HT-29 (cell line): ENCODE measurements around the gene ADGRB3. TPM values are rescaled to one million over a fixed set of nuclear protein-coding genes. Genes with fewer than 3 reads are reported as not detected.
"Not testable (repeated sequence)": the region's sequence is repeated elsewhere in the genome, so short reads cannot be mapped to it uniquely, and the experiment has no call there.

ENCODE experiments used
- DNase-seq: peaks from one replicate; pipeline ENCODE4 v3.0.0-alpha.2; 2015; ENCODE audit warnings: low spot score
- total RNA-seq: library from RNA; depleted of rRNA; stranded (reverse); fragments of >200 nt; shearing (Covaris generic); gene quantifications from 2 replicates; pipeline ENCODE4 v1.2.3, GENCODE V29; 2014

Gene ADGRB3
- total RNA-seq, 1 experiment from 2014 or later: not detected

DNA sequence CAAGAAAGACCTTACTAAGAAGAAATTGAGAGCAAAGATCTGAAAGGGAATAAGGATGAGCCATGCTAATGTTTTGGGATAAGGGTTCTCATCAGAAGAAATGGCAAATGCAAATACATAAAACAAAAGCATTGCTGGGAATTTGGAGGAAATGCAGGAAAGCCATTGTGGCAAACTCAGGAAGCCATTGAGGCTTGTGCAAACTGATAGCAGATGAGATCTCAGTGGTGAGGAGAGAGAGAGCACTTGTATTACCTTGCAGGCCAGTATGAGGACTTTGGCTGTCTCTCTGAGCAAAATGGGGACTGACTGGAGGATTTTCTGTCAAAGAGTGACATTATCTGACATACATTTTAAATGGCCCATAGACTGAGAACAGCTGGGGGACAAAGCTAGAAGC, 103.0 kb downstream of the ADGRB3 start:
- DNase-seq: no peak

DNA sequence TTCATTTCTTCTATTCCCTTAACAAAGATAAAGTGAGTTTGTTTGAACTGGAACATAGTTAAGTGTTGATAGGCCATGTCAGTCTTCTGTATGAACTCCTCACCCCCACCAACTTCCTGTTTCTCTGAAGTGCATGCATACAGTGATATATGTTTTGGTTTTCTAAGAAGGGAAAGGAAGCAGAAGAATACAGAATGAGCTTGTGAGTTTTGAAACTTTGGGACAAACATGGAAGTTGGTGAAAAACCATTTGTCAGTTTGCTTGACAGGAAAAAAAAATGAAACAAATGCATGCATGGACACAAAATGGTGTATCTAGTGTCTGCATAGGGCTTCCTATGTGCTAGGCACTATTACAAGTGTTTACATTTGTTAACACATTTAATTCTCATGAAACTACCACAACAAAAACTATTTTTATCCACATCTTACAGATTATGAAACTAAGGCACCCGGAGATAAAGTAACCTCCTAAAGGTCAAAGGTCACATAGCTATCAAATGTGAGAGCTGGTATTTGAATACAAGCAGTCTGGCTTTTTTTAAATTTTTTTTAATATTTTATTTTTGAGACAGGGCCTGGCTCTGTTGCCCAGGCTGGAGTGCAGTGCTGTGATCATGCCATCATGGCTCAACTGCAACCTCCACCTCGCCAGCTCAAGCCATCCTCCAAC, 105.9 kb downstream of the ADGRB3 start:
- no peak for DNase-seq

DNA sequence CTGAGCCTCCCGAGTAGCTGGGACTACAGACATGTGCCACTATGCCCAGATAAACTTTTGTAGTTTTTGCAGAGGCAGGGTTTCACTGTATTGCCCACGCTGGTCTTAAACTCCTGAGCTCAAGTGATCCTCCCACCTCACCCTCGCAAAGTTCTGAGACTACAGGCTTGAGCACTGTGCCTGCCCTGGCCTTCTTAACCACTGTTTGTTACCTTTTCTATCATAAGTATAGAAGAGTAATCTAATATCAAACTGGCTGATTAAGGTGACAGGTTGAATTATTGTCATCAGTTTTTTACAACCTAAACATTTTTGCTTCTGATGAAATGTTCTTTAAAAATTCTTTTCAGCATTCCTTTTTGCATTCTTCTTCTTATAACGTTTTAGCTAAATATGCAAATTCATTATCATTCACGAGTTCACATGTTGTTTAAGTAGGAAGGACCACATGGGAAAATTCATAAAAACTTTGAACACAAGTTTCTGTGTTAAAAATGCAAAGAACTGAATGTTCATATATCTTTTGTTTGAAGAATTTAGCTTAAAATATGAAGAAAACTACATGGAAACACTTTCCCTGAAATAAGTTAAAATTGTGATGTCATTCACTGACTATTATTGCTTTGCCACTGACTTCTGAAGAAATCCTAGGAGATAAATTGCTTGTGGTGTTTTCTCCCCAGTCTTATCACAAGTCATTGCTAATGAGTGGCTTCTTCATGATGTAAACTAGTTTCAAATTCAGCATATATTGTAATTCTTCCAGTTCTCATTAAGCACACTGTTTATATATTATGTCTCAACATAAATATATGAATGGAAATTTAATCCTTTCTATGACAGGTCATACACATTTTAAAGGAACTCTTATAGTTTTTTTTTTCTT, 106.7 kb downstream of the ADGRB3 start:
- no peak for DNase-seq

DNA sequence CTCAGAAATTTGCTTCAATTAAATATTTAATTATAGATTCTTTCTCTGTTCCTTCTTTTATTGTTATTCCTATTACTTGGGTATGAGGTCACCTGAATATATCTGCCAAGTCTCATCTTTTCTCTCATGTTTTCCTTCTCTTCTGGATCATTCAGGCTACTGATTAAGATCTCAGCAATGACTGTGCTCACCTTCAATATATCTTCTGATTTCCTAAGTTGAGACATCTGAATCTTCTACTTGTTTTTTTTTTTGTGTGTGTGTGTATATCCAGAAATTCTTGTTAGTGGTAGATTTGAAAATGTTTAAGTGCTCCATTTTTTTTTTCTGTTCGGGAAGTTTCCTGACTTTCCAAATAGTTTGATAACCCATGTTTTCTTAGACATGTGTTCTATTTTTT, 108.0 kb downstream of the ADGRB3 start:
- no peak for DNase-seq

DNA sequence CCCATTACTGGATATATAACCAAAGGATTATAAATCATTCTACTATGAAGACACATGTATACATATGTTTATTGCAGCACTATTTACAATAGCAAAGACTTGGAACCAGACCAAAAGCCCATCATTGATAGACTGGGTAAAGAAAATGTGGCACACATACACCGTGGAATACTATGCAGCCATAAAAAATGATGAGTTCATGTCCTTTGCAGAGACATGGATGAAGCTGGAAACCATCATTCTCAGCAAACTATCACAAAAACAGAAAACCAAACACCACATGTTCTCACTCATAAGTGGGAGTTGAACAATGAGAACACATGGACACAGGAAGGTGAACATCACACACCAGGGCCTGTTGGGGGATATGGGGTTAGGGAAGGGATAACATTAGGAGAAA, 109.3 kb downstream of the ADGRB3 start:
- DNase-seq: not testable (repeated sequence)

DNA sequence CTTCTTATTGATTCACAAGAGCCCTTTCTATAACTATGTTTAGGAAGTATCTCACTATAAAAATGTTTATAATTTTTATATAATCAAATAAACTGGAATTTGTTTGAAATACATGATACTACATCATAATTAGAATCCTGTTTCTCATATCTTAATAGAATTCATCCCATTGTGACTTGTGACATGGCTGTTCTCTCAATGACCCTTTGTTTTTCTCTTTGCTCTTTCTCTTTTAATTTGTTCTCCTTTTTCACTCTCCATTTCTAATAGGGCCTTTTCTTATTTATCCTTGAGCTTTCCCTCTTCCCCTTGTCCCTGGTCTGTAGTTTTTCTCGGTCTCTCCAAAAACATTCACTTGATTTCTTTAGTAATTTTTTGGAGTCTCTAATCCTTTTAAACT, 111.3 kb downstream of the ADGRB3 start:
- no peak for DNase-seq

DNA sequence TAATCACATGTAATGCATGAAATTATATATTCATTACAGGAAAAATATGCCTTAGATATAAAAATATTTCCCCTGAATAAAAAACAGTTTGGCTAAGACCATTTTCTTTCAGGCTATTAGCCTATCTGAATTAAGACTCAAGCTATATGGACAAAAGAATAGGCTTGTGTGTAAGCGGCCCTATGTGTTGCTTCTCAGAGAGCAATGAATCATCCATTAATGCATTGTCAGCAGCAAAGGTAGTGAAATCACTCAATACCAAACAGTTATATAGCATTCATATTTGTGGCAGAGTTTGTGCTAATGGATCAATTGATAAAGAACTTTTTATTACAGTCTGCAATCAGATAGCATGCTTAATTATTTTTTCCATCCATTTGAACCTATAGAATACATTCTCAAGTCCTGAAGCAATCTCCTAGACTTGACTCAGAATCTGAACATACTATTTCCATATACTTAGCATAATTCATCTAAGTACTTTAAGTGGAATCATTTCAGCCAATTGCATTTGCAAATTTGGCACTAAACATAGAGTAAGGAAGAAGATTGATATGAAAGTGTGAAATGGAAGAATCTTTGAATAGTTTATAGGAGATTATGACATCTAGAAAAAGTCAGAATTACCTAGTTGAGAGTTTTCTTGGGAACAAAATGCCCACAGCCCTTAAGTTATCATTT, 112.2 kb downstream of the ADGRB3 start:
- no peak for DNase-seq

DNA sequence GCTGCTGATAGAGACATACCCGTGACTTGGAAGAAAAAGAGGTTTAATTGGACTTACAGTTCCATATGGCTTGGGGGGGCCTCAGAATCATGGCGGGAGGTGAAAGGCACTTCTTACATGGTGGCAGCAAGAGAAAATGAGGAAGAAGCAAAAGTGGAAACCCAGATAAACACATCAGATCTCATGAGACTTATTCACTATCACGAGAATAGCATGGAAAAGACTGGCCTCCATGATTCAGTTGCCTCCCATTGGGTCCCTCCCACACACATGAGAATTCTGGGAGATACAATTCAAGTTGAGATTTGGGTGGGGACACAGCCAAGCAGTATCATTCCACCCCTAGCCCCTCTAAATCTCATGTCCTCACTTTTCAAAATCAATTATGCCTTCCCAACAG, 112.8 kb downstream of the ADGRB3 start:
- DNase-seq: not testable (repeated sequence)

DNA sequence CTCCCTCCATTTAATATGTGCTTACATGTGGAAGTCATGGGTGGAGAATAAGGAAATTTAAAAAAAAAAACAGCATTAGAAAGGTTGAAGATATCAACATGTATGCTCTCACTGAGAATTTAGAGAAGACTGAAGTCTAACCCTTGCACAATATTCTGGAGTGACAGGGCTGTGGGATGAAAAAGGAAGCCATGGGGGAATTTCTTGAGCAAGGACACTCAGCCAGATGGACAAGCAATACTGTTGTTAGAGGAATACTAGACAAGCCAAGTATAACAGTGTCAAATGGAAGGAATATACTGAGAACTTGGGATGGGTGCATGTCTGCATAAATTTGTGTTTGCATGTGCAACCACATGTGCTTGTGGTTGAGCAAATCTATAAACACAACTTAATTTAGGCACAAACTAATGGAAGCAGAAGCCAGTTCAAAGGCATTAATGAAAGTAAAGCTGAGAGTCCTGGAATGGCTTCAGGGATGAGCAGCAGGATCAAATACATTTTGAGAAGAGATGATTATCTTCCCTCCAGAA, 119.7 kb downstream of the ADGRB3 start:
- DNase-seq: no peak

DNA sequence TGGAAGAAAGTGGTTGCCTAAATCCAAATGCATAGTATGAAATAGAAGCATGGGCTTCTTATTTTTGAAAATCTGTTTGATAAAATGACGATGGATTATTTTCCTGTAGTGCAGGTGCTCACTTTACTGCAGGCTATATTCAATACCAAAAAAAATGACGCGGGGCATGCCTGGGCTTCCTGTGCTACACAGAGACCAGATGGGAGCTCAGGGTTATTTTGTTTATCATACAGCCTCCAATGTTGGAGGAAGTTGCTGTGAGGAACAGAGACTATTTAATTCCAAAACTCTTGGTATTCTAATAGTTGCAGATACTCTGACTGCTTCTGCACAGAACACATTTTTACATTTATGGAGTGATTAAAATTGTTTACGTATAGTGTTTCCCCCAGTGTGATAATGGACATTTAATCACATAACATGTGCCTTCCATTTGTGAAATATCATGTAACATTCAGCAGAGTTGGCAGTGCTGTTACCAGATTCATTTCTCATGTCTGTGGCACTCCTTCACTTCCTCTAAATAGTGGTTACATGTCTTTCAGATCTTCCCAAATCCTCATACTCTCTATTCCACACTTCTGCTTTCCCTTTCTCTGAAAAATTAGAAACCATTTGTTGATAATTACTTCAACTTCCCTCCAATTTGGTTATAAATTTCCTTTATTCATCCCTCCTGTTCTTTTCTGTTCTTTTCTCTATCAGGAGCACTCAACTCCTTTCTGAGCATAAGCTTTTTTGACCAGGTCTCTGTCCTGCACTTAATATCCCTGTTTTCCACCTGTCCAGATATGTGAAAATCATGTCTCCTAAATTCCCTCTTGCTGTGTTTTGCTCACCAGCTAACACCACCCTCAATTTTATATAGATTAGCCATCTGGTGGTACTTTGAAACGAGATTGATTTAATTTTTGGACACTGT, 121.6 kb downstream of the ADGRB3 start:
- no peak for DNase-seq

DNA sequence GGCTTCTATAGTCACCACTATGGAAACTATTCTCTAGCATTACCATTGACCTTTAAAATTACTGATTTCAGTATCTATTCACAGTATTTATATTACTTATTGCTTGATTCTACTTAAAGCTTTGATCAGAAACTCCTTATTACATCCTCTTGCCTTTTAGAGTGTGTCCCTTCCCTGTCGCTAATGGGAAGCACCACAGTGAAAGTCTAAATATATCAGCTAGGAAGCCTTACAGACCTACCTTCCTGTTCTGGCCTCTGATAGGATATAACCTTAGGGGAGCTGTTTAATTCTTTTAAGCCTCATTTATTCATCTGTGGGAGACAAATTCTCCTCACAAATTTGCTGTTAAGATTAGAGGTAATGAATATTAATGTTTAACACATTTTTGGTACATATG, 122.7 kb downstream of the ADGRB3 start:
- no peak for DNase-seq

DNA sequence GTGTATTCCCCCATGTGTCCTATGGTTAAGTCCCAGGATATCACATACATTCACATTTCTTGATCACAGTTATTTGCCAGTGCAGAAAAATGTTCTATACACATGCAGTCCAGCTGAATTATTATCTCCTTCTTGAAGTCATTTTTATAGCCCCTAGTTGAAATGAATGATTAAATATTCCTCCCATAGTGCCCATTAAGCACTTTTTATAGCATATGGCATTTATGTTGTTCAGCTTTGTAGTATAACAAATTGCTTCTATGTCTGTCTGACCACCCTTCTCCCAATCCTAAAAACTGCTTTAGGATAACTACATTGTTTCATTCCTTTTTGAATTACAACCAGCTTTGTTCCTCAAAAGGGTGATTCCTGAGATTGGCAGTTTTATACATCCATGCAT, 123.5 kb downstream of the ADGRB3 start:
- DNase-seq: no peak

DNA sequence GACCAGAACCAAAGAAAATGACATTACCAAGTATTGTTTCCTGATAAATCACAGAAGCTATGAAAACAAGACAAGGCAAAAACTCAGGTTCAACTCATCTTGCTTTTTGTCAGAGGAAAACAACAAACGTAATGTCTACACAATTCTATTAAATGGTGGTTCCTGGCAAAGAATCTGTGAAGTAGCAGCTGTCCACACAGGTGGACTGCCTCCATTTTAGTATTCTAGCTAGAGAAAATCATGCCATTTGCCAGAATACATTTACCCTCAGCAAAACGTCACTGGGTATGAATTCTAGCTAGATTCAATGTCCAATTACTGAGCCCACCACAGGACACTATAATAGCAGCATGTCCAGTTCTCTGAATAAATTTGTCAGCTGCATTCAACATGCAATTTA, 125.4 kb downstream of the ADGRB3 start:
- DNase-seq: no peak

DNA sequence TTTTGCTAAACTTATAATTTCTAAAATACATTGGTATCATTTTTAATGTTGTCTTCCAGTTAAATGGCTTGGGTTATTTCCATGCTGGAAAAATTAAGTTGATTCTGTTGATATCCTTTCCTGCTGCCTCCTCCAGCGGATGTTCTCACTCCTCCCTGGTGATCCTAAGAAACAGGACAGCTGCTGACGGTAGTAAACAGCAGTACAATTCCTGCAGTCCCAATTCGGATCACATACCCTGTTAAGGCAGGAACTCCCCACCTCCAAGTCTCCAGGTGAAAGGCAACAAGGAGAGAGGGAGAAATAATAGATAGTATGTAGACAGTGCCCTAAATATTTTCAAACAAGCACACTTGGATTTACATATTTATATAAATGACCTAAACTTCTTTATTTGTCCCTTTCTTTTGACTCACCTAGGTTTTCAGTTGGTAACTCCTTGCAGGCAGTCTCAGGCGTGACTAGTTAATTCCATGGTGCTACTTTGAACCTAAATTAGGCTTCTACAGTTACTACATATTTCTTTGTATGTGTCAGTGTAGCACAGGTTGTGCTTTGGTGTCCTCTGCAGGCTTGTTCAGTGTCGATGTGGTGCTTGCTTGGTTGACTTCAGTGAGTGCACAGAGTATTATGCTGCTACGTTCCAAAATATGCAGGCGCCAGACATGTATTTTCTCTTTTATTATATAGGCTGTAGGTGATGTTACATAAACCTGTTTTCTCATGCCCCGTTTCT, 126.0 kb downstream of the ADGRB3 start:
- DNase-seq: no peak

DNA sequence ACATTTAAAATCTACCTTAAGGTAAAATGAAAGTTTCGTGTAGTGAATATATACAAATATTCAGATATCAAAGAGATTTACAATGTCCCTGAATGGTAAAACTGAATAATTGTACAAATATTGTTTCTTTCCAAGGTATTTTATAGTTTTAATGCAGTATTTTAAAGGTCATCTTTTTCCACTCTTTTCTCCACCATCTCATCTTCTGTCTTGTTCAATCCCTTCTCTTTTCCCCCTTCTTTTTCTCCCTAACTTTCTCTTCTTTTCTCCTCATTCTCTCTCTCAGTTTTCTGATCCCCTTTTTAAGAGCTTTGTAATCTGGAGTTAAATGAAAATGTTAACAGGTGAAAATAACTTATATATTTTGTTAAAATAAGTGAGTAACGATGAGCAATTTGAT, 126.9 kb downstream of the ADGRB3 start:
- no peak for DNase-seq

DNA sequence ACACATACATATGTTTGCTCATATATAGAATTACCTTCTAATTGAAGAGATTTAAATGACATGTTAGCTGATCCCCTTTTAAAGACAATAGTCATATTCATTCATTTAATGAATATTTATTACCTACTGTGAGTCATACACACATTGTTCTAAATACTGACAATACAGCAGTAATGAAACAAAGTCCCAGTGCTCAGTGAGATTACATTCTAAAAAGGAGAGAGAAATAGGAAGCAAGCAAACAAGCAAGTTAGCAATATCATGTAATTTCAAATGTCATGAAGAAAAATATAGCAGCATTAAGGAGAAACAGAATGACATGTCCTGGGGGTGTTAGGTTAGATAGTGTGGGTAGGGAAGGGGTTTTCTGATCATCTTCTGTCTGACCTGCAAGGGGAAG, 136.3 kb downstream of the ADGRB3 start:
- no peak for DNase-seq

DNA sequence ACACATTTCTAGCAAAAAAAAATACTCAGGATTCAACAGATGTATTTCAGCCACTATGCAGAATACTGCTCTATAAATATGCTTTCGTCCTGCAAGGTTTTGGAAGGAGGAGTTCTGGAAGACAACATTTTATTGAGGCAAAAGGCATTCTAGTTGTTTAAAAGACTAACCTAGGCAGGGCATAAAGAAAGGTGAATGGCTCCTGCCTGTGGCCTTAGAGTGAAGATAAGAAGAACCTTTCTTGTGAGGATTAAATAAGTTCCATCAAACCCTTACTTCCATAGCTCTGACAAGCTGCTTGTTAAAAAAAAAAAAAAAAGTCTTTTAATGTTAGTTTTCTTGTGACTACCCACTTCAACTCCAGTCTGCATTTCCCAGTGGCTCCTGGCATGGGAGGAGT, 139.8 kb downstream of the ADGRB3 start:
- no peak for DNase-seq

DNA sequence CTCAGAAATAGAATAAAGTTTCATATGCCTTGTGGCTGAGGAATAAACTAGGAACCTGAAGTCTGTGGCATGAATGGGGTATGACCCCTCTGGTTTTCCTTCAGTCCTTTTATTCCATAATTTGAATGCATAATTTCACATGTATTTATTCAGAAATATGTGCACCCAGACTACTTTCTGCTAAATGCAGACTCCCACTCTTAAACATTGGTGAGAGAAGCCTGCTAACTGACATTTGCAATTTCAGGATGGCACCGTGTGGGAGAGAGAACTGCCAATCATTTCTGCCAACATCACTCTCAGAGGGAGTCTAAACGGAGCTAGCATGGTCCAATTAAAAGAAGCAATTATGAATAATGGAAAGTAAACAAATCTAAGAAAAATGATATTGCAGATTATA, 141.3 kb downstream of the ADGRB3 start:
- no peak for DNase-seq

DNA sequence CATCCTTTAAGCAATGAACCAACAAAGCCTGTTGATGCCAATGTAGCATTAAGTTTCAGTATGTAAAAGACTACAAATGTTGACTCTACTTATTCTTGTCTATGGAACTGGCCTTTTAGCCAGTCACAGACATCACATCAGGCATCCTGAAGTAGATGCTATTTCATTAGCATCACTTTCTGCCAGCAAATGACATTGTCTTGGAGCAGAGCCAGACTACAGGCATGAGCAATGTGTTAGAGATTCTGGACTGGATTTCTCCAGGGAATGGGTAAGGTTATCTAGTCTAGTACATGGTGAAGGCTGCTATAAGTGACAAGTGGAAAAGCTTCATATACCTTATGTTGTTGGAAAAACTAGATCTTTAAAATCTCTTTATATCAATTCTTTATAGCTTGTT, 142.9 kb downstream of the ADGRB3 start:
- DNase-seq: no peak

DNA sequence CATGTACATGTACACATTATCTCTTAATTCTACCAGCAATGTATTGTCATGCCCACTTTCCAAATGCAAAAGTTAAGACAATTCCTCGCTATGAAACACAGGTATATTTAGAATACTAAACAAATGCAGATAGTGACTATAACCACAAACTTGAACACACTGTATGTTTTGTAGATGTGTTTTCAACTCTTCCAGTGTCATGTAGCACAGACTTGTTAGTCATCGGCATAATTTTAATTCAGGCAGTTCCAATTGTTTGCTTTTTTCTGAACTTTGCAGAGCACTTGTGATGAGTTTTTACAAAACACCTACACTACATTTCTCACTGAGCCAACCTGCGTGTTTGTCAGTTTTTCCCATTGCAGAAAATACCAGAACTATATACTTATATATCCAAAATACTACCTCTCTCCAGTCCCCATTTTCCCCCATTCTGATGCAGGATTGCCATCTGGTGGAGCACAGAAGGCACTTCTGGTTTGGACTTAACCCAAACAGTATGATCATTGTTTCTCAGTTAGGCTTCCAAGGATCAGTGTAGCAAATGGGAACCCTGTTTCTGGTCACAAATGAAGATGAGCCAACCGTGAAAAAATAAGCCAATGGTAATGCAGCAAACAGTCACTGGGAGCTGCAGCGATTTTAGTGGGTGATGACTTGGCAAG, 143.4 kb downstream of the ADGRB3 start:
- peak; percentile 30 for DNase-seq
